ENCODE data around the gene CAMKMT.

DNA sequence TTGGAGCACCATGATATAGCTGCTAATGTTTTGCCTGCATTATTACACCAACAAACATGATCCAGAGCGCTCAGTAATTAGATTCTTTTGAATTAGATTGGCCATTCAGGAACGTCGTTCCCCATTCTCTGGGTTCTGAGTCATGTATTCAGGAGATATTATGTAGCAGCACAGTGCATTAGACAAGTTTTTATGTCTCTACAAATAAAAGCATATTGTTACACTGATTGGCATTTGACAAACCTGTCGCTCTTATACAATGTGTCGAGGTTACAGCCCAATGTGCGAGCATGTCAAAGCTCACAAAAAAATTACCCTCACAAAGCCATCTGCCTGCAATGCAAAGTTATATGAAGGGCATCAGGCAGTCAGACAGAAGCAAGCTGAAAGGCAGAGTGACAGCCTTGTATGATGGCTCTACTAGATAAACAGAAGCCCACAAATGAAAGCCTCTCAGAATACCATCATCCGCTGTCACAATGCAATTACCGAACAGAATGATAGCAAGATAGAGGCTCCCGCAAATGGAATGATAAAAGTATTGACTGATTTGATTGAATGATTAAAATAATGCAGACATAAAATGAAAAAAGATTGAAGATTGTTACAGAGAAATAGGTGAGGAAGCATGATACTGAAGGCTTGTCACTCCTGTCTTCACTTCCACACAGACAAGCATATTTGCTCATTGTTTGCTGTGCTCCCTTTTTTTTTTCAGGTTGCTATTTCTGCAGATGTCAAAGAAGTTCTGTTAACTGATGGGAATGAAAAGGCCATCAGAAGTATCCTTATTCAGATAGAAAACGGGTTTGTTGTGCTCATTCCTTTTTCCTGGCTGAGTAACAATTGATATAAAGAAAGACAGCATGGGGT is 345.2 kb downstream of the CAMKMT start:
- TF ChIP-seq POLR2A (IDR thresholded peaks at IDR 0.05), result no peak
- TF ChIP-seq, protein P1, sequence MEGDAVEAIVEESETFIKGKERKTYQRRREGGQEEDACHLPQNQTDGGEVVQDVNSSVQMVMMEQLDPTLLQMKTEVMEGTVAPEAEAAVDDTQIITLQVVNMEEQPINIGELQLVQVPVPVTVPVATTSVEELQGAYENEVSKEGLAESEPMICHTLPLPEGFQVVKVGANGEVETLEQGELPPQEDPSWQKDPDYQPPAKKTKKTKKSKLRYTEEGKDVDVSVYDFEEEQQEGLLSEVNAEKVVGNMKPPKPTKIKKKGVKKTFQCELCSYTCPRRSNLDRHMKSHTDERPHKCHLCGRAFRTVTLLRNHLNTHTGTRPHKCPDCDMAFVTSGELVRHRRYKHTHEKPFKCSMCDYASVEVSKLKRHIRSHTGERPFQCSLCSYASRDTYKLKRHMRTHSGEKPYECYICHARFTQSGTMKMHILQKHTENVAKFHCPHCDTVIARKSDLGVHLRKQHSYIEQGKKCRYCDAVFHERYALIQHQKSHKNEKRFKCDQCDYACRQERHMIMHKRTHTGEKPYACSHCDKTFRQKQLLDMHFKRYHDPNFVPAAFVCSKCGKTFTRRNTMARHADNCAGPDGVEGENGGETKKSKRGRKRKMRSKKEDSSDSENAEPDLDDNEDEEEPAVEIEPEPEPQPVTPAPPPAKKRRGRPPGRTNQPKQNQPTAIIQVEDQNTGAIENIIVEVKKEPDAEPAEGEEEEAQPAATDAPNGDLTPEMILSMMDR (IDR thresholded peaks at IDR 0.05 in 4 of 5, conservative IDR thresholded peaks at IDR 0.05 in 1 of 5), result no peak

Data from gastrocnemius medialis (tissue), 4 donors.